ENCODE data around the gene DPP6.
"Not testable (repeated sequence)": the region's sequence is repeated elsewhere in the genome, so short reads cannot be mapped to it uniquely, and the experiment has no call there.

Gene DPP6

DNA sequence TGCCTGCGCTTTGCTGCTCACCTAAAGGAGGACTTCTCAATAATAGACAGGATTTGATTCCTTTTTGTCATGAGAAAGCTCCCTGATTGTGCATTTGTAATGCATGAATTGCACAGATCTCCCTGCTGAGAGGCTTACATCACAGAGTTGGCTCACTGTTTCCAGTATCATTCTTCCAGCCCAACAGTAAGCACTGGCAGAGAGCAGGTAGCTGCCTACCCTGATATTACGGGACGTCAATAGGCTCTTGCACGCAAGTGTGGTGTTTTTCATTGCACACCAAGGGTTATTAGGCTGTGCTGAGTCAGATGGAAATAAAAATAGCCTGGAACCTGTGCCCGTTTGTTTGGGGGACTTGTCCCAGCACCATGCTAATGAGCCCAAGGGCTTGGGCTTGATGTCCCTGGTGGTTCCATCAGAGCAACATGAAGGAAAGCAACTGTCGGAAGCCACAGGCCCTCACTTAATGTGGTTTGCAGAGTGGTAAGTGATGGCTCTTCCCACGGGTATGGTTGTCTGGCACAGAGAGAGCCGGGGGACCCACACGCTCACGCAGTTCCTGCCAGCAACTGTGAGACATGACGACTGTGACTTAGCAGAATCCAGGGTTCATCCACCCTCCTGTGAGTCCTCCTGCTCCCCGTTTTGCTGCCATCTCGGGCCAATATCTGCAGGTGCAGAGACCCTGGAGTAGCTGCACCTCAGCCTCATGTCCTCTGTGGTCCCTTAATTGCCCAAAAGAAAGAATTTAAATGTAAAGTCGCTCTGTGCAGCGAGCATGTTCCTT, 20.4 kb downstream of the DPP6 start:
- DNase-seq (ENCODE audit: low spot score) = not testable (repeated sequence)

DNA sequence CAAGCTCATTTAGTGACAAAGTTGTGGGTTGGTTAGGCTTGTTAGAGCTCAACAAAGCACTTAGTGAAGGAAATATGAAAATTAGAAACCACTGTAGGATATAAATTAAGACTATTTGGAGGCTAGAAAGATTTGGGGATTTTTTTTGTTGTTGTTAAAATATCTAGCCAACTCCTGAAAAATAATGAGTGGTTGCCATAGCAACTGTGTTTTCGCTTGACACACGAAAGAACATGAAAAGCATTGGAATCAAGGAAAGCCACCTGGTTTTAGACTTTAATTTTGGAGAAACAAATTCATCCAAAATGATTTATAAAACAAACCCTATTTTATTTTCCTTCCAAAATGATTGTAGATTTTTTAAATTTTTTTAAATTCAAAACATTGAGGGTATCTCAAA, 26.3 kb downstream of the DPP6 start:
- not testable (repeated sequence) for DNase-seq (ENCODE audit: low spot score)

DNA sequence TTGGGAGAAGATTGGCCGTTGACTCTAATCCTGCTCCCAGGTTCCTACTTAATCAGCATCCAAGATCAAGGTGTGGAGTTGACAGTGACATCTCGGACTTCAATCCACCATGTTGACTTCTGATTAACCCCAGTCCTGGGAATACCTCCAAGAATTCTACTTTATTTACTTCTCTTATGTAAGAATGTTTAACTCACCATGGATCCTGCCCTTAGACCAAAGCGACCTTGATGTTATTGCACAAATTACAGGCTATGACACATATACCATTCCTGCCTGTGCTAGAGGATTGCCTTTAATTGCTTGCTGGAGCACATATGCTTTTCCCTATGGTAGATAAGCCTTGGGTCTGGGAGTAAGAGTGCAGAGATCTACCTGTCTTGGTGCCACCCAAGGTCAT, 28.1 kb downstream of the DPP6 start:
- not testable (repeated sequence) for DNase-seq (ENCODE audit: low spot score)

DNA sequence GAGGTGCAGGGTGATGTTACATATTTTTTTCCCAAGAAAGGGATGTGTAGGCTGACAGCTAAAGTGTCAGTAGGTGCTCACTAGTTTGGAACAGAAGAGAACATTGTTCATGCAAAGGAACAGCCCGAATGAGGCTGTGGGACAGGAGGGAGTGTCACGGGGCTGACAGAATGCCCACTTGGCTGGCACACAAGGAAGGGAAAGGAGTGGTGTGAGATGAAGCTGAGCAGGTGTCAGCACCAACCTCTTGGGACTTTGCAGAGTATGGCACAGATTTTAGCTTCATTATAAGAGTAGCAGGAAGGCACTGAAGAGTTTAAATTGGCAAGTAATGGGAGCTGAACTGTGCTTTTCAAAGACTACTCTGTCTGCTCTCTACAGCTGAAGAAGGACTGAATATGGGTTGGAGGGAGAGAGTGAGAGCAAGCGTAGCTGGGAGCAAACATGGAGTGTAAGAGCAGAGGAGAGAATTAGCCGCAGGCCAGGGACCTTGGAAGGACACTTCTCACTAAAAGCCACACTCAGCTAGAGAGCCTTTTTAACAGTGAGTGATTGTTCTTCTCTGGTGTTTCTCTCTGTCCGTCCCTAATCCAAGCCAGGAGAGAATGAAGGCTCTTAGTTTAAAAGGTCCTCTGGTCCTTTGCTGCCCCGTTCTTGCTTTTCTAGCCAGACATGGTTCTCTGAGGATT, 35.0 kb downstream of the DPP6 start:
- not testable (repeated sequence) for DNase-seq (ENCODE audit: low spot score)

DNA sequence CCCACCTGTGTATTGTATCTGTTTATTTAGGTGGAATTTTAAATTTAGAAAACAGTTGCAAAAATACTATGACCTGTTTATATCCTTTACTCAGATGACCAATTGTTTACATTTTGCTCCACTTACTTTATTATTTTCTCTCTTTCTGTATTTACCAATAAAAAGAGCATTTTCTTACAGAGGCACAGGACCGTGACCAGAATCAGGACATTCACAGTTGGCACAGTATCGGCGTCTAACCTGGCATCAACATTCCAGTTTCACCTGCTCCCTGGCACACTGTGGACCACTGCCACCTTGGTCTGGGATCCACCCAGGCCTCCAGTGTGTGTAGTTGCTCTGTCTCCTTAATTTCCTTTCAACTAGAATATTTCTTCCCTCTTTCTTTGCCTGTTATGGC, 39.9 kb downstream of the DPP6 start:
- not testable (repeated sequence) for DNase-seq (ENCODE audit: low spot score)

DNA sequence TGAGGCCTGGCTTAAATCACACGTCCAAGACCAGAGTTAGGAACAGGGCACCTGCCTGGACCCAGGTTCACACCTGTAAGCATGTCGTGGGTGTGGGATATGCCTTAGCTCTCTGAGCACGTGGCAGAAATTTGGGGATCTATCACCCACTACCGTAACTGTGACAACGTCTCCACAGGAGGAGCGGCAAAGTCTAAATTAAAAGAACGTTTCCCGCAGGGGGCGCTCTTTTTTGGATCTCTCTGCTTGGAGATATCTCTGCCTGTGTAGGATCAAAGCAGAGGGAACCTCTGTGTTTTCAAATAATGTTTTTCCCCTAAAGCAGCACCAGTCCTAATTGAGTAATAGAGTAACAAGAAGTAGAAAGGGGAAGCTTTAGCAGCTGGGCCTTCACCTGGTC, 43.0 kb downstream of the DPP6 start:
- DNase-seq (ENCODE audit: low spot score) = not testable (repeated sequence)

DNA sequence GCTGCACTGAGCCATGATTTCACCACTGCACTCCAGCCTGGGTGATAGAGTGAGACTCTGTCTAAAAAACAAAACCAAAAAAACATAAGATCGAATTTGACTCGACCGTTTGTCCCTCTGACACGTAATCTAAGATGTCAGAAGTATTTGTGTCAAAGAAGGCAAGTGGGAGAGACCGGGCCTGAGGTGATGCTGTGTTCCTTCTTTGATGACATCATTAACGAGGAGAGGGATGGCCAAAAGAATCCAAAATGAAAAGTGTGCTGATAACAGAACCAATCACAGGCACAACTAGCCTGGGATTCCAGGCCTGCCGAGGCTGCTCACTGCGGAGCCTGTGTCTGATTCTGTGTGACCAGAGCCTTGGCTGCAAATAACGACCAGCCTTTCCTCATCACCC, 52.9 kb downstream of the DPP6 start:
- not testable (repeated sequence) for DNase-seq (ENCODE audit: low spot score)

DNA sequence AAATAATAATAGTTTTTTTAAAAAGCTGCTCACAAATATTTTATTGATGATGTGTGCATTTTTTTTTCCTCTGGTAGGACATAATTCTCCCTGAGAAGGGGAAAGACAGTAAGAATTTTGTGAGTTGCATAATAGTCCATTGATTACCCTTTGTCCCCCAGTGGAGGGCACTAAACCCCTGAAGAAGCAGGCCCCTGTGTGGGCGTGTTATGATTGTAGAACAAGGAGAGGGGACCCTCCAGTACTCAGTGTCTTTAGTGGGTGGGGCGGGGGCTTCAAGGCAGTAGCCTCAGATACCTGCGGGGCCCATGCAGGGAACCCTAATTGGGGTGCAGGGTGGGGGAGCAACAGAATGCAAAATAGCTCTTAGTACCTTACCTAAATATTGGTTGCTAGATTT, 57.4 kb downstream of the DPP6 start:
- DNase-seq (ENCODE audit: low spot score) = not testable (repeated sequence)

DNA sequence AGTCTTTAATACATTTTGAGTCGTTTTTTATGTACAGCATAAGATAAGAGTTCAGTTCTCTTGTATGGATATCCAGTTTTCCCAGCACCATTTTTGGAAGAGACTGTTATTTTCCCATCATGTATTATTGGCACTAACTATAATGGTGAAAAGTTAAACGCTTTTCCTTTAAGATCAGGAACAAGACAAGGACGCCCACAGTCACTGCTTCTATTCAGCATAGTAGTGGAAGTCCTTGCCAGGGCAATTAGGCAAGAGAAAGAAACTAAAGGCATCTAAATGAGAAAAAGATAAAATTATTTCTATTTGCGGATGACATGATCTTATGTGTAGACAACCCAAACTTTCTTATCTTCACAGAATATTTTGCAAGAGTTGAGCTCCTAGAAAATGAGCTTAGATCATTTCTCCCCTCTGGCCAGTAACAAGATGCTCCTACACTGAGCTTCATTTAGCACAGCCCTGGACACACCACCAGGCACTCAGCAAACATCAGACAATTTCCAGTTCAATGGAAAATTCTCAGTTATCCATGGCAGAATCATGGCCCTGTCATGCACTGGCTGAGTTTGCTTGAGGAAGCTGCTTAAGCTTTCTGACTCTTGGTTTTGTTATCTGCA, 61.6 kb downstream of the DPP6 start:
- not testable (repeated sequence) for DNase-seq (ENCODE audit: low spot score)

DNA sequence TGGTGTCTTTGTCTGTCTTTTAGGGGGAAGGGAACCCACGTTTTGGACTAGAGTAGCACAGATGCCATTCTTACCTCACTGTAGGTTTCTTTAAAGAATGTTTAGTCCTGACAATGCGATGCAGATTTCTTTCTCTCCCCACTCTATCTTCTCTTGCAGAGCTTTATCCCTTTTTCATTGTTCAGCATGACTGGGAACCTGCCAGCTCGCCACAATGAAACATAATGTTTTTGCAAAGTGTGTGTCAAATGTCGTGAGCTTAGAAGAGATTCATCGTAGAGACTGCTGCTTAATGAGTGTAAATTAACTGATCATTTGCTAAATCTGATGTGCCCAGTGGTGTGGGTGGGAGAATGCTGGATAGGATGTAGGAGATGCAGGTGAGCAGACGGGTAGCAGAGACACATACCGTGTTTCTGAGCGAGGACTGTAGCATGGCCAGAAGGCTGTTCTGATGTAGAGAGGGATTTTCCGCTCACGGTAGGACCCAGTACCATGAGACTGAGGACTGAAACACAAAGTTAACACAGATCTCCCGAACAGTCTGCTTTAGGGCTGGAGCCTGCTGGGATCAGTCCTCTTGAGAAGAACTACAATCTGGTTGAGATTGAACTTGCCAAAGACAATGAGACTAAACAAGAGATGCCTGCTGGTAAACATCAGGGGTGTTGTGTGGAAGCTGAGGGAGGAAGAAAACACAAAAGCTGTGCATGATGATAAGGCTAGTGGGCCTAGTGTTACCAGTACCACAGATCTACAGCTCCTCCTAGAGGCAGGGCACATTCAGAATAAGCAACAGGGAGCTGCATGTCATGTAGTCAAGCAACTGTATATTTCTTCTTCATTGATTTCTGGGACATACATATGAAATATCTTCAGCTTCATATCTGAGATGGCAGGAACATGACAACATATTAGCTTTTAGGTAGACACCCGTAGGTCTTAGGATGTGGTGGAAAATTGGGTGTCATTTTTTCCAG, 65.5 kb downstream of the DPP6 start:
- not testable (repeated sequence) for DNase-seq (ENCODE audit: low spot score)

DNA sequence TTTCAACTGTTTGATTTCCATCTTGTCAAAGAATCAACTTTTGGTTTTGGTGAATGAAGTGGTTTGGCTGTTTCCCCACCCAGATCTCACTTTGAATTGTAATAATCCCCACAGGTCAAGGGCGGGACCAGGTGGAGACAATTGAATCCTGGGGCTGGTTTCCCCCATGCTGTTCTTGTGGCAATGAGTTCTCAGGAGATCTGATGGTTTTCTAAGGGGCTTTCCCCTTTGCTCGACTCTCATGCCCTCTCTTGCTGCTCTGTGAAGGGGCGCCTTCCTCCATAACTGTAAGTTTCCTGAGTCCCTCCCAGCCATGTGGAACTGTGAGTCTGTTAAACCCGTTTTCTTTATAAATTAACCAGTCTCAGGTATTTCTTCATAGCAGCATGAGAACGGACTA, 68.6 kb downstream of the DPP6 start:
- not testable (repeated sequence) for DNase-seq (ENCODE audit: low spot score)

DNA sequence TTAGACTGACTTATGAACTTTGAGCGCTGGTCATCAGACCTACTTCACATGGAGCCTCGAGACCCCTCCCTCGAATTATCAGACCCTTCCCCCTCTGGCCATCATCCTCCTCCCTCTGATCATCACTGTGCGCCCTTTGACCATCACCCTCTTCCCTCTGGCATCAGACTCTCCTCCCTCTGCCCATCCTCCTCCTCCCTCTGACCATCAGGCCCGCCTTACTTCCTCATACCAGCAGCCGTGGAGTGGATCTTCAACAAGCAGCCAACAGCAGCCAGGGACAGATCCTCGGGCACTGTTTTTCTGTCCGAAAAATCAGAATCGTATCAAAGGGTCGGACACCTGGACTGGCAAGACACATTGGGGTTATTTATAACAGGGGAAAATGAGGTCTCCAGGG, 70.5 kb downstream of the DPP6 start:
- DNase-seq (ENCODE audit: low spot score) = not testable (repeated sequence)

DNA sequence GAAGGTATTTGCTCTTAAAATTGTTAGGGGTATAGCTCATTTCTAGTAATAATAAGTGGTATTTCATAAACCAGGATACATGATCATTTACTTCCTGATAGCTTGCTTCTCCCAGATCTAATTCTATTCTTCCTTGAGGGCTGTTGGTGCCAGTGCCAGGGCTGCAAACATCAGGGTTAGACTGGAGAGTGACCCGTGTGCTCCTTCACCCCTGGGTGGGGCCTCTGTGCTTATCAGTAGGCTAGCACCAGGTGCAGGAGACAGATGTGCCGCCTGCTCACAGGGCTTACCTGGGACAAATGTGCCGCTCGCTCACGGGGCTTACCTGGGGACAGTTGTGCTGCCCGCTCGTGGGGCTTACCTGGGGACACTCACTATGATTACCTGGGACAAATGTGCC, 71.2 kb downstream of the DPP6 start:
- DNase-seq (ENCODE audit: low spot score) = not testable (repeated sequence)

DNA sequence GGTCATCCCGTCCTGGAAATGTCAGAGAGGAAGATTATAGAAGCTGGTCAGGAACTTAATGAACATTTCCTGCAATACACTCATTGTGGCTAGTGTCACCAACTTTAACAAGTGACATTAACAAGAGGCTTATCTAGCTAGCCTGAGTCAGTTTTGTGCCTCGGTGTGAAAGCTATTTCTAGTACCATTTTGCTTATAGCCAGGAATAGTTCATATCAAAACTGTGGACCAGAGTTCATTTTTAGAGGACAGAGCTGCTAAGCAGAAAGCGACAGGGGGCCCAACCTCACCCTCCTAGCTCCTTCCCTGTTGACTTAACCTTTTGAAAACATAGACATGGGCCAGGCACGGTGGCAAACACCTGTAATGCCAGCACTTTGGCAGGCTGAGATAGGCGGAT, 76.9 kb downstream of the DPP6 start:
- DNase-seq (ENCODE audit: low spot score) = not testable (repeated sequence)

DNA sequence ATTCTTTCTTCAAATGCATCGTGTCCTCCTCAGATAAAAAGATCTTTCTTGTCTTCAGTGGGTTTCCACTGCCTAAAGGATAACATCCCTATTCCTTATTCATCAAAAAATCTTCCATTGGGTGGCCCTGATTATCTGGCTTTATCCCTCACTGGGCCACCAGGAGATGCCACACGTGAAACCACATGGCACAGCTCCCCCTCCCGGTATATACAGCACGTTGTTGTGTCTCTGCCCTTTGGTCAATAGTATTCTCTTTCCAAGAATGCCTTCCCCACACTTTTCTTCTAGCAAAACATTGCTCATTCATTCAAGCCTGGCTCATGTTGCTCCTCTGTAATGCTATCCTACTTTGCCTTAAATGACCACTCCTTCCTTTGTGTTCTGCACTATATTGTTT, 80.4 kb downstream of the DPP6 start:
- not testable (repeated sequence) for DNase-seq (ENCODE audit: low spot score)

DNA sequence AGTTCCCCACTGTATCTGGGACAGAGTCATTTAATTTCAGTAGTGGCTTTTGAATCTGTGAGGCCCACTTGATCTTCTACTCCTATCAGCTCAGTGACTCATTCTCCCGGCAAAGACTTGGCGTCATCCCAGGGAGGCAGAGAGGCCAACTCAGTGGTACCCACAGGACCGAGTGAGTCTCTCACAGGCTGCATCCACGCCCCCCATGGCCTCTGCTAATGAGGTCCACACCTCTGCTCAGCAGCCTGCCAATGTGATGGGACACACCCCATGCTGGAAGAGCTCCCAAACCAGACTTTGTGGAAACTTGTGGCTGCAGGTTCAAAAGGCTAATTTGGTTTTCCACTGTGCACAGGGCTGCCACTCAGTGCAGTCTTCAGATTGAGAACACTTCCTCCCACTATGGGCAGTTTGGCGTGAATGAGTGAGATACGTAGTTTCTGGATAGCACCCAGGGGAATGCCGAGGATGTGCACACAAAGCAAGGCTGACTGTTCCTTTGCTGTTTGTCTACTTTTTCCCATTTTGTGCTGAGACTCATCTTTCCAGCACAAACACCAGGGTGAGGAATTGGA, 81.6 kb downstream of the DPP6 start:
- DNase-seq (ENCODE audit: low spot score) = not testable (repeated sequence)

DNA sequence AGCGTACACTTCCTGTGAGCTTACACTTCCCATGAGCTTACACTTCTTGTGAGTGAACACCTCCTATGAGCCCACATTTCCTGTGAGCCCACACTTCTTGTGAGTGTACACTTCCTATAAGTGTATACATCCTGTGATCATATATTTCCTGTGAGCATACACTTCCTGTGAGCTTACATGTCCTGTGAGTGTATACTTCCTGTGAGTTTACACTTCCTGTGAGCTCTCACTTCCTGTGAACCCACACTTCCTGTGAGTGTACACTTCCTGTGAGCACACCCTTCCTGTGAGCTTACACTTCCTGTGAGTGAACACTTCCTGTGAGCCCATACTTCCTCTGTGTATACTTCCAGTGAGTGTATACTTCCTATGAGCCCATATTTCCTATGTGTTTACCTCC, 82.5 kb downstream of the DPP6 start:
- DNase-seq (ENCODE audit: low spot score) = not testable (repeated sequence)

DNA sequence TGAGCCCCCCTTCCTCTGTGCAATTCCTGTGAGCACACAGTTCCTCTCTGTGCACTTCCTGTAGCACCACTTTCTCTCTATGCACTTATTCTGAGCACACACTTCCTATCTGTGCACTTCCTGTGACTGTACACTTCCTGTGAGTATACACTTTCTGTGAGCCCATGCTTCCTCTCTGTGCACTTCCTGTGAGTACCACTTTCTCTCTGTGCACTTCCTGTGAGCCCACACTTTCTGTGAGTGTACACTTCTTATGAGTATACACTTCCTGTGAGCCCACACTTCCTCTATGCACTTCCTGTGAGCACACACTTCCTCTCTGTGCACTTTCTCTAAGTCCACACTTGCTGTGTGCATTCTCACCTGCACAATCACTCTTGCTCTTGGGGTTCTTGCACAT, 83.4 kb downstream of the DPP6 start:
- not testable (repeated sequence) for DNase-seq (ENCODE audit: low spot score)

DNA sequence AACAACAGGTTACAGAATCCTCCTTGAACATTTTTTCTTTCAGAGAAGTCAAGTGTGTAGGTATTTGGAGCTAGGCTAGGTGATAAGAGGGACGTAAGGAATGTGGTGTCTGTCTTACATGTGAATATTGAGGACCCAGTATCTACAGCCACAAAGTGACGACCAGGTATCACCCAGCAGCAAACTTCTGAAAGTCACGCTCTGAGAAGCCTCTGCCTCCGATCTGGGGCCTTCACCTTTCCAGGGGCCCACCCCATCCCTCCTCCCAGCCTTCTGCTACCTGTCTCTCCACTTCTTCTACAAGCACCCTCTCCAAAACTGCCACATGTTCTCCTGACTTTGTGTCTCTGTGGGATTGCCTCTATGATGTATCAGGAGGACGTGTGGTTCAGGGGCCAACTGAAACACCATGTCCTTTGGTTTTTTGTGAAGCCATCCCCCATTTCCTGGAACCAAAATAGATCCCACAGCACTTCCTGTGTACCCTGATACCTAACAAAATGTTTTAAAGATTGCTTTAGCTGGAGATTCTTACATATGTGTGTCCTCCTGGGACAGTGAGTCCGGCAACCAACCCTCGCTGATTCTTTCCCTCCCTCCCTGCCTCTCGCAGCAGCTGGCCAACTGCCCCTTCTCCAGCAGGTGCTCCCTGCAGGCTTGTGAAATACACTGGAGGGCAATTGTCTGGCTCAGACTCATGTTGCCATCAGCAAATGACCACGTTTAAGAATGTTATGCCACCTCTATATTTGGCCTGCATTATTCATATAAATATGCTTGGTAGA, 93.9 kb downstream of the DPP6 start:
- DNase-seq (ENCODE audit: low spot score) = not testable (repeated sequence)

DNA sequence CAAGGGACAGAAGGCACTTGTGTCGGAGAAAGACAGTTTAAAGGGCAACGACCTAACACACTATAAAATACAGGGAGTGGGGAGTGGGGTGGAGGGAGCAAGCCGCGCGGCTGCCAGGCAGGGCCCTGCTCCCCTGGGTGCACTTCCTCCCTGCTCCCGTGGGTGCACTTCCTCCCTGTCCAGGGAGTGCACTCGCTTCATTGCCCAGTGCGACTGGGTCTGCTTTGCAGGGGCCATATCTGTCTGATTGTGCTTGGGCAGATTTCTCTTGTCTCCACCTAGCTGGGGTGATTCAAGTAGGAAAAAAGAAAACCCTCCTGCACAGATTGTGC, 94.5 kb downstream of the DPP6 start:
- not testable (repeated sequence) for DNase-seq (ENCODE audit: low spot score)
